ENCODE data around the gene GPM6B.

- TF ChIP-seq, protein P1, sequence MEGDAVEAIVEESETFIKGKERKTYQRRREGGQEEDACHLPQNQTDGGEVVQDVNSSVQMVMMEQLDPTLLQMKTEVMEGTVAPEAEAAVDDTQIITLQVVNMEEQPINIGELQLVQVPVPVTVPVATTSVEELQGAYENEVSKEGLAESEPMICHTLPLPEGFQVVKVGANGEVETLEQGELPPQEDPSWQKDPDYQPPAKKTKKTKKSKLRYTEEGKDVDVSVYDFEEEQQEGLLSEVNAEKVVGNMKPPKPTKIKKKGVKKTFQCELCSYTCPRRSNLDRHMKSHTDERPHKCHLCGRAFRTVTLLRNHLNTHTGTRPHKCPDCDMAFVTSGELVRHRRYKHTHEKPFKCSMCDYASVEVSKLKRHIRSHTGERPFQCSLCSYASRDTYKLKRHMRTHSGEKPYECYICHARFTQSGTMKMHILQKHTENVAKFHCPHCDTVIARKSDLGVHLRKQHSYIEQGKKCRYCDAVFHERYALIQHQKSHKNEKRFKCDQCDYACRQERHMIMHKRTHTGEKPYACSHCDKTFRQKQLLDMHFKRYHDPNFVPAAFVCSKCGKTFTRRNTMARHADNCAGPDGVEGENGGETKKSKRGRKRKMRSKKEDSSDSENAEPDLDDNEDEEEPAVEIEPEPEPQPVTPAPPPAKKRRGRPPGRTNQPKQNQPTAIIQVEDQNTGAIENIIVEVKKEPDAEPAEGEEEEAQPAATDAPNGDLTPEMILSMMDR (conservative IDR thresholded peaks at IDR 0.05): no peak
- TF ChIP-seq ZFX (IDR thresholded peaks at IDR 0.05): no peak
Observed at GRCh38 chrX:13808293-13808692, 8.6 kb downstream of the GPM6B start.

Data from C4-2B (cell line).